K562 (cell line): ENCODE data around the gene CLEC10A. TPM values are rescaled to one million over a fixed set of nuclear protein-coding genes. Genes with fewer than 3 reads are reported as not detected.
A peak's percentile ranks its signal among the peaks of the same experiment; 100 is the strongest.

ENCODE experiments used
- ATAC-seq: fragments of 200-7000 bp; cut with Tn5 transposase; 3 replicates; pipeline ENCODE4 v1.9.1; 2020; ENCODE audit warnings: moderate library complexity
- BruUV-seq: library from RNA; stranded (reverse); fragments of 400-500 nt; replicated peaks from 2 replicates; lab custom pipeline; 2021; lab: Mats Ljungman, UMichigan
- CTCF ChIA-PET: fragments of 300-600 bp; formaldehyde crosslinking; extraction: SDS; loops from one replicate; lab custom pipeline; 2021; ENCODE audit warnings: low intra/inter-chr PET ratio; lab: Yijun Ruan, JAX
- POLR2A ChIA-PET: fragments of 300-600, 350-650 bp; sonication (Branson Sonifier 250); formaldehyde crosslinking; extraction: SDS; loops from one replicate; lab custom pipeline; 2021; ENCODE audit warnings: antibody characterized with exemption, inconsistent platforms; lab: Yijun Ruan, JAX
- DNase-seq, 4 experiments: peaks; one replicate each; pipeline versions ENCODE4 v3.0.0 to v3.0.0-alpha.2; 2011 to 2018; ENCODE audit warnings: low spot score in 3 of 4, mixed read lengths in 3 of 4; ENCODE audit errors: extremely low read depth in 1 of 4
- FAIRE-seq: peaks from 2 replicates; lab custom pipeline; 2011; peaks lifted over from hg19 to GRCh38; lab: Jason Lieb, UNC
- H2AFZ ChIP-seq: 2 replicates; pipeline ENCODE4 v1.6.0; 2011; ENCODE audit warnings: low read depth, low read length, control low read depth, inconsistent platforms
- H3K27ac ChIP-seq: fragments of 200-600 bp; 3 replicates; pipeline ENCODE4 v1.8.0; 2011; ENCODE audit warnings: low read depth, mild to moderate bottlenecking, control low read depth, inconsistent platforms, low read length, moderate library complexity, mixed read lengths; ENCODE audit errors: extremely low read depth
- H3K27me3 ChIP-seq, 2 experiments: fragments of 300-600 bp in 1 of 2; 2 replicates in 1 of 2; 3 replicates in 1 of 2; pipeline versions ENCODE4 v1.6.0 to v1.8.0; 2011; ENCODE audit warnings: inconsistent platforms in 2 of 2, low read length in 2 of 2, mild to moderate bottlenecking in 1 of 2, mixed read lengths in 1 of 2, moderate library complexity in 1 of 2; ENCODE audit not compliant: control insufficient read depth in 2 of 2, insufficient read depth in 2 of 2
- H3K36me3 ChIP-seq: fragments of 300-600 bp; 3 replicates; pipeline ENCODE4 v1.8.0; 2011; ENCODE audit warnings: mild to moderate bottlenecking, low read length, inconsistent platforms; ENCODE audit not compliant: control insufficient read depth, insufficient read depth
- H3K4me1 ChIP-seq, 2 experiments: fragments of 200-600 bp in 1 of 2; replicated peaks in 1 of 2; 2 replicates in 1 of 2; 3 replicates in 1 of 2; pipeline versions ENCODE4 v1.5.1 to v1.8.0; 2011; ENCODE audit warnings: inconsistent platforms in 2 of 2, low read length in 2 of 2, mild to moderate bottlenecking in 1 of 2, mixed read lengths in 1 of 2, moderate library complexity in 1 of 2; ENCODE audit not compliant: control insufficient read depth in 2 of 2, insufficient read depth in 2 of 2
- H3K4me2 ChIP-seq: 2 replicates; pipeline ENCODE4 v1.6.1; 2011; ENCODE audit warnings: low read length, control low read depth, inconsistent platforms, mixed read lengths; ENCODE audit not compliant: insufficient read depth
- H3K4me3 ChIP-seq: fragments of 200-600 bp; sonication (generic), shearing (Covaris generic); 2 replicates; pipeline ENCODE4 v1.5.1; 2016; ENCODE audit warnings: control low read depth, inconsistent platforms
- H3K79me2 ChIP-seq: fragments of 200-600 bp; 3 replicates; pipeline ENCODE4 v1.8.0; 2011; ENCODE audit warnings: low read length, inconsistent platforms; ENCODE audit not compliant: control insufficient read depth, insufficient read depth
- H3K9ac ChIP-seq, 2 experiments: 2 replicates each; pipeline versions ENCODE4 v1.6.0 to v1.6.1; 2011; ENCODE audit warnings: low read depth in 2 of 2, low read length in 2 of 2, control low read depth in 1 of 2, inconsistent platforms in 1 of 2, mild to moderate bottlenecking in 1 of 2, mixed read lengths in 1 of 2; ENCODE audit not compliant: insufficient read depth in 1 of 2
- H3K9me1 ChIP-seq: one replicate; pipeline ENCODE4 v1.6.0; 2011; ENCODE audit warnings: inconsistent platforms, mild to moderate bottlenecking, low read length, moderate library complexity; ENCODE audit not compliant: control insufficient read depth, insufficient read depth
- H3K9me3 ChIP-seq: replicated peaks from 2 replicates; pipeline ENCODE4 v1.5.1; 2011; ENCODE audit warnings: low read depth, low read length, inconsistent platforms; ENCODE audit not compliant: control insufficient read depth, insufficient read depth
- H4K20me1 ChIP-seq: replicated peaks from 2 replicates; pipeline ENCODE4 v1.6.1; 2011; ENCODE audit warnings: low read length, inconsistent platforms, mixed read lengths; ENCODE audit not compliant: control insufficient read depth, insufficient read depth
- POLR2G ChIP-seq: fragments of 200-400 bp; formaldehyde crosslinking; IDR thresholded peaks from 2 replicates; pipeline ENCODE4 v1.6.1; 2017; ENCODE audit warnings: low read depth, mild to moderate bottlenecking, antibody characterized with exemption, low read length, moderate library complexity
- TFE3 ChIP-seq: fragments of 450-650 bp; formaldehyde crosslinking; IDR thresholded peaks from 2 replicates; pipeline ENCODE4 v1.4.0; 2020; ENCODE audit warnings: mild to moderate bottlenecking, mixed read lengths
- ZBTB33 ChIP-seq: sonication (generic); formaldehyde crosslinking; IDR thresholded peaks from 2 replicates; pipeline ENCODE4 v1.8.1; 2023; ENCODE audit warnings: mild to moderate bottlenecking, missing genetic modification reagents
- WGBS: fragments of 100-300 bp; shearing (Covaris generic); methylation state at CpG from one replicate; pipeline ENCODE4 v1.1.6; 2016; ENCODE audit warnings: low coverage, mixed read lengths; ENCODE audit not compliant: insufficient coverage; ENCODE audit errors: missing lambda C conversion rate; 5-methylcytosine and 5-hydroxymethylcytosine counted together
- in situ Hi-C: fragments of 300-500 bp; cut with MboI; formaldehyde crosslinking; loops from 4 replicates; pipeline ENCODE4 v1.15.0; 2018; ENCODE audit warnings: inconsistent platforms, mixed read lengths
- intact Hi-C: fragments of 100-400 bp; cut with micrococcal nuclease; formaldehyde crosslinking; loops from 2 replicates; pipeline ENCODE4 v1.14.2; 2022
- polyA plus RNA-seq, 8 experiments: library from polyadenylated mRNA; depleted of rRNA in 4 of 8; stranded (reverse) in 5 of 8; unstranded in 3 of 8; fragments of >200 nt; fragmentation: Nextera tagmentation in 2 of 8; fragmentation: Illumina TruSeq in 1 of 8; extraction: Ambion mirVana in 2 of 8; extraction: Trizol in 1 of 8; gene quantifications; 2 replicates each; pipeline versions ENCODE4 v1.2.1 to v1.2.3, GENCODE V29; 2011 to 2014; ENCODE audit warnings: inconsistent platforms in 1 of 8, missing spikeins in 1 of 8
- total RNA-seq, 7 experiments: library from RNA; depleted of rRNA in 6 of 7; stranded (reverse); fragments of >200 nt in 6 of 7; fragmentation: Illumina TruSeq in 2 of 7; extraction: Trizol in 2 of 7; gene quantifications; 2 replicates each; pipeline versions ENCODE4 v1.2.1 to v1.2.3, GENCODE V29; 2011 to 2021; ENCODE audit warnings: low replicate concordance in 1 of 7

Gene CLEC10A
- total and polyA plus RNA-seq, 9 of the 15 experiments (the other 6 are each of a cell fraction or from before 2014, with no cell fraction given): 0.04 to 0.11 (median 0.05) TPM; not detected in 6

DNA sequence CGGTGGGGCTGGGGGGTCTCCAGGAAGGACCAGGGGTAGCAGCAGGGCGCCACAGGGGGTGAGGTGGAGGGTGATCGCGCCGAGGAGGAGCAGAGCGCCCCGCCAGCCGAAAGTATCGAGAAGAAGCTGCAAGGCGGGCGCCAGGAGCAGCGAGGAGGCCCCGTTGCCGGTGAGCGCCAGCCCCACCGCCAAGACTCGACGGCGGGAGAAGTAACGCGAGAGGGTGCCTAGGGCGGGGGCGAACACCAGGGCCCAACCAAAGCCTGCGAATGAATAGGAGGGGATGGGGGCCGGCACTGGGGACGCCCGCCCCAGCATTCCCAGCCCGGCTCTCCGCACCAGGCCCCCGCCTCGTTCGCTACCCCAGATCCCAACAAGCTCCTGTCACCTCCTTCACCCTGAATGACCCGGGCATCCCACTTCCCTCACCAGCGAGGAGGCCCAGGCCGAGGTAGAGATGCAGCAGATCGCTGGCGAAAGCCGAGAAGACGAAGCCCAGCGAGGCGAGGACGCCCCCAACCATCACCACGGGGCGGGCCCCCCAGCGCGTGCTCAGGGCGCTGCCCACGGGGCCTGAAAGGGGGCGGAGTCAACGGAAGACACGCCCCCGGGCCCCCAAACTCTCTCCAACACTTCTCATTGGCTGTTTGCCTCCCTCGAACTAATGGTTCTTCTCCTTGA lies 37.4 kb downstream of the CLEC10A start:
- in situ Hi-C loops: loop anchor here (10.0 to 25.0 kb wide), 2 partner anchors 292 to 520 kb away; partner anchors contain the start of genes ACAP1, SENP3 and TNFSF13
- CTCF ChIA-PET: no interaction called here
- intact Hi-C loops: no loop called here
- Histone ChIP-seq H3K27ac (no peak overlapping the region), H3K36me3 (no peaks in the 10 kb centered on the region)
- 62% methylated on average over 11 of the region's 53 CpGs for WGBS
- DNase-seq (no peak), FAIRE-seq (no peak)
- TF ChIP-seq TFE3 (CRISPR knock-in tag): no peak
- TF ChIP-seq ZBTB33: peak; percentile 69; the same call in 1 of the 2 replicates
- TF ChIP-seq POLR2G: peak; percentile 41
- TF ChIP-seq, all 486 proteins: peak for 2
- POLR2A ChIA-PET: interaction anchor here (0.5 kb wide), 1 partner anchor 851 kb away, joined by 4 read pairs; no protein-coding TSS in a partner anchor
- Histone ChIP-seq H3K79me2 (no peaks in the 10 kb centered on the region), H3K9me3 (no peaks in the 10 kb centered on the region), H3K4me3 (no peak overlapping the region), H3K4me1 (peaks cover 5 to 33% of the 10 kb centered on the region in 2 experiments; a peak in 4 of 5 replicates), H3K4me2 (no peak overlapping the region), H3K9me1 (no peaks in the 10 kb centered on the region), H4K20me1 (no peaks in the 10 kb centered on the region), H2AFZ (no peak overlapping the region), H3K27me3 (no peaks in the 10 kb centered on the region), H3K9ac (no peak overlapping the region)
- BruUV-seq: no TSS peak
- ATAC-seq: no peak
